ENCODE data around the gene R3HDML.

DNA sequence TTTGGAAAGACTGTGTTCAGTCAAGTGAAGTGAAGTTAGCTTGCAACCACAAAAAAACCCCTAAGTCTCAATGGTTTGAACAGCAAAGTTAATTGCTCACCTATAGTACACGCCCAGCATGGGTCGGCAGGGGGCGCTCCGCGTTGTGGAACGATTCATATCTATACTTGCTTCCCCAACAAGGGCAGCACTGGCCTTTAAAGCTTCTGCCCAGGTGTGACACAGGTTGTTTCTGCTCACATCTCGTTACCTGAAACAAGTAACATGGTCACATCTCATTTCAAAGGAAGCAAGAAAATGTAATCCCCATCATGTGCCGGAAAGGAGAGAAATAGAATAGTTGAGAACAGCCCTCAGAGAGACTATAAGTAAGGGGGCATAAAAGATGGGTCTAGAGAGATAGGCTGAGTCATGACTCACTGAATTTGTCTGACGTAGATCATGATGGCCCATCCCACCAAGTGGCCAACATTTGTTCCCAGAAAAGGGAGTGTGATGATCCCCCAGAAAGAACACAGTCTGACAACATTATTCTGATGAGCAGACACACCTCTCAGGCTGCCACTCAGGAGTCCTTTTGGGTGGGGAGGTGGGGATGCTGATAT, 47.7 kb downstream of the R3HDML start:
- no peak for TF ChIP-seq PCBP1 (IDR thresholded peaks at IDR 0.05; ENCODE audit: borderline replicate concordance, low read depth, low read length)
- no peak for TF ChIP-seq ZFYVE20 (CRISPR knock-in tag; IDR thresholded peaks at IDR 0.05; ENCODE audit: borderline replicate concordance, low read depth)
- TF ChIP-seq, protein P1, sequence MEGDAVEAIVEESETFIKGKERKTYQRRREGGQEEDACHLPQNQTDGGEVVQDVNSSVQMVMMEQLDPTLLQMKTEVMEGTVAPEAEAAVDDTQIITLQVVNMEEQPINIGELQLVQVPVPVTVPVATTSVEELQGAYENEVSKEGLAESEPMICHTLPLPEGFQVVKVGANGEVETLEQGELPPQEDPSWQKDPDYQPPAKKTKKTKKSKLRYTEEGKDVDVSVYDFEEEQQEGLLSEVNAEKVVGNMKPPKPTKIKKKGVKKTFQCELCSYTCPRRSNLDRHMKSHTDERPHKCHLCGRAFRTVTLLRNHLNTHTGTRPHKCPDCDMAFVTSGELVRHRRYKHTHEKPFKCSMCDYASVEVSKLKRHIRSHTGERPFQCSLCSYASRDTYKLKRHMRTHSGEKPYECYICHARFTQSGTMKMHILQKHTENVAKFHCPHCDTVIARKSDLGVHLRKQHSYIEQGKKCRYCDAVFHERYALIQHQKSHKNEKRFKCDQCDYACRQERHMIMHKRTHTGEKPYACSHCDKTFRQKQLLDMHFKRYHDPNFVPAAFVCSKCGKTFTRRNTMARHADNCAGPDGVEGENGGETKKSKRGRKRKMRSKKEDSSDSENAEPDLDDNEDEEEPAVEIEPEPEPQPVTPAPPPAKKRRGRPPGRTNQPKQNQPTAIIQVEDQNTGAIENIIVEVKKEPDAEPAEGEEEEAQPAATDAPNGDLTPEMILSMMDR (CRISPR knock-in tag; IDR thresholded peaks at IDR 0.05): peak; percentile 97
- peak; percentile 56; the same call in 1 of the 2 replicates for TF ChIP-seq THRA (CRISPR knock-in tag; IDR thresholded peaks at IDR 0.05; ENCODE audit: borderline replicate concordance)
- TF ChIP-seq NBN (conservative IDR thresholded peaks at IDR 0.05): no peak
- TF ChIP-seq ZMYM4 (CRISPR knock-in tag; IDR thresholded peaks at IDR 0.05): 0 out of 2 replicates have a peak, but pooled peaks have one; percentile 27
- 0 out of 2 replicates have a peak, but pooled peaks have one; percentile 70 for TF ChIP-seq ZNF251 (CRISPR knock-in tag; IDR thresholded peaks at IDR 0.05)
- TF ChIP-seq NFRKB (IDR thresholded peaks at IDR 0.05): no peak
- TF ChIP-seq THAP11 (CRISPR knock-in tag; IDR thresholded peaks at IDR 0.05): no peak
- TF ChIP-seq ZKSCAN8 (CRISPR knock-in tag; IDR thresholded peaks at IDR 0.05; ENCODE audit: borderline replicate concordance): 0 out of 2 replicates have a peak, but pooled peaks have one; percentile 69
- TF ChIP-seq JUND (CRISPR knock-in tag; IDR thresholded peaks at IDR 0.05): no peak
- TF ChIP-seq RBM22 (optimal IDR thresholded peaks at IDR 0.05; ENCODE audit: low read length): peak; percentile 84
- no peak for TF ChIP-seq ZBTB1 (CRISPR knock-in tag; IDR thresholded peaks at IDR 0.05; ENCODE audit: borderline replicate concordance)
- no peak for TF ChIP-seq ZNF549 (CRISPR knock-in tag; IDR thresholded peaks at IDR 0.05)

Data from HepG2 (cell line).